ENCODE data around the gene PLEKHA5.

DNA sequence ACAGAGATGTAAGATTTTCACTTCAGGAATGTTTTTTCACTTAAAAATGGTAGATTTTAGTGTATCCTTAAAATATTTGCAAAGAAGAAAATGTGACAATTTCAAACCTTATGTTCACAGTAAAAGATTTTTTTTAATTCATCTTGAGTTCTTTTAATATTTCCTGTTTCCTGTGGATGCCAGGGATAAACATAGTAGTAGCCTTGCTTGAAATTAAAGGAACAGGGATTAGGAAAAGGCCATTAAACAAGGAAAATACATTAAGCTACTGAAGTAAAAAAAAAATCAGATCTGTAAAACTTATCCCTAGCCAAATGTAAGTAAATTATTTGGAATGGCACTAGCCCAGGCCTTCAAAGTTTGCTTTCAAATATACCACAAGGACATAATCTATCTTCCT lies 171.7 kb downstream of the PLEKHA5 start:
- TF ChIP-seq CHD1 (IDR thresholded peaks at IDR 0.05; ENCODE audit: low read depth, low read length) (no peak), SMC3 (IDR thresholded peaks at IDR 0.05; ENCODE audit: low read depth, low read length) (no peak), MAFK (IDR thresholded peaks at IDR 0.05; ENCODE audit: low read depth, low read length) (no peak), RFX5 (IDR thresholded peaks at IDR 0.05; ENCODE audit: low read depth, low read length) (no peak), POLR2A (IDR thresholded peaks at IDR 0.05; ENCODE audit: low read depth, low read length) (no peak), FOS (IDR thresholded peaks at IDR 0.05; ENCODE audit: low read depth, low read length) (no peak), NFE2L2 (IDR thresholded peaks at IDR 0.05; ENCODE audit: low read depth, low read length) (no peak), BHLHE40 (IDR thresholded peaks at IDR 0.05; ENCODE audit: low read depth, low read length) (no peak), RCOR1 (IDR thresholded peaks at IDR 0.05; ENCODE audit: insufficient replicate concordance, low read length) (no peak), CEBPB (IDR thresholded peaks at IDR 0.05; ENCODE audit: low read depth, low read length) (no peak)
- TF ChIP-seq, protein P1, sequence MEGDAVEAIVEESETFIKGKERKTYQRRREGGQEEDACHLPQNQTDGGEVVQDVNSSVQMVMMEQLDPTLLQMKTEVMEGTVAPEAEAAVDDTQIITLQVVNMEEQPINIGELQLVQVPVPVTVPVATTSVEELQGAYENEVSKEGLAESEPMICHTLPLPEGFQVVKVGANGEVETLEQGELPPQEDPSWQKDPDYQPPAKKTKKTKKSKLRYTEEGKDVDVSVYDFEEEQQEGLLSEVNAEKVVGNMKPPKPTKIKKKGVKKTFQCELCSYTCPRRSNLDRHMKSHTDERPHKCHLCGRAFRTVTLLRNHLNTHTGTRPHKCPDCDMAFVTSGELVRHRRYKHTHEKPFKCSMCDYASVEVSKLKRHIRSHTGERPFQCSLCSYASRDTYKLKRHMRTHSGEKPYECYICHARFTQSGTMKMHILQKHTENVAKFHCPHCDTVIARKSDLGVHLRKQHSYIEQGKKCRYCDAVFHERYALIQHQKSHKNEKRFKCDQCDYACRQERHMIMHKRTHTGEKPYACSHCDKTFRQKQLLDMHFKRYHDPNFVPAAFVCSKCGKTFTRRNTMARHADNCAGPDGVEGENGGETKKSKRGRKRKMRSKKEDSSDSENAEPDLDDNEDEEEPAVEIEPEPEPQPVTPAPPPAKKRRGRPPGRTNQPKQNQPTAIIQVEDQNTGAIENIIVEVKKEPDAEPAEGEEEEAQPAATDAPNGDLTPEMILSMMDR (conservative IDR thresholded peaks at IDR 0.05; ENCODE audit: low read depth, low read length): no peak
- TF ChIP-seq, protein P2, sequence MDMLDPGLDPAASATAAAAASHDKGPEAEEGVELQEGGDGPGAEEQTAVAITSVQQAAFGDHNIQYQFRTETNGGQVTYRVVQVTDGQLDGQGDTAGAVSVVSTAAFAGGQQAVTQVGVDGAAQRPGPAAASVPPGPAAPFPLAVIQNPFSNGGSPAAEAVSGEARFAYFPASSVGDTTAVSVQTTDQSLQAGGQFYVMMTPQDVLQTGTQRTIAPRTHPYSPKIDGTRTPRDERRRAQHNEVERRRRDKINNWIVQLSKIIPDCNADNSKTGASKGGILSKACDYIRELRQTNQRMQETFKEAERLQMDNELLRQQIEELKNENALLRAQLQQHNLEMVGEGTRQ (IDR thresholded peaks at IDR 0.05; ENCODE audit: low read depth, low read length): no peak

Measured in IMR-90 (cell line).